Progenitor cell of endocrine pancreas (in vitro differentiated cells): Measurements from ENCODE around the gene SLC22A13. TPM values are rescaled to one million over a fixed set of nuclear protein-coding genes. Genes with fewer than 3 reads are reported as not detected.

ENCODE experiments used
- DNase-seq: peaks from one replicate; pipeline ENCODE4 v3.0.0; 2021; ENCODE audit warnings: low spot score; ENCODE audit not compliant: unreplicated experiment
- H3K27ac Mint-ChIP-seq: 2 replicates; pipeline ENCODE4 v1.8.0; 2021; ENCODE audit warnings: mild to moderate bottlenecking, moderate library complexity, mixed read lengths
- H3K27me3 Mint-ChIP-seq: 2 replicates; pipeline ENCODE4 v1.8.0; 2021; ENCODE audit warnings: mixed read lengths
- H3K36me3 Mint-ChIP-seq: 2 replicates; pipeline ENCODE4 v1.8.0; 2022; ENCODE audit warnings: mixed read lengths; ENCODE audit not compliant: insufficient read depth
- H3K4me1 Mint-ChIP-seq: 2 replicates; pipeline ENCODE4 v1.8.0; 2021; ENCODE audit warnings: low read depth, mixed read lengths
- H3K4me3 Mint-ChIP-seq: 2 replicates; pipeline ENCODE4 v1.8.0; 2021; ENCODE audit warnings: low read depth, mild to moderate bottlenecking, moderate library complexity, mixed read lengths
- H3K9me3 Mint-ChIP-seq: 2 replicates; pipeline ENCODE4 v1.8.0; 2021; ENCODE audit warnings: low read depth, mixed read lengths
- total RNA-seq: library from RNA; stranded (reverse); gene quantifications from 2 replicates; pipeline ENCODE4 v1.2.1, GENCODE V29; 2021
- TF ChIP-seq, protein P1 (sequence below): fragments of 200-600 bp; sonication (generic); IDR thresholded peaks from one replicate; pipeline ENCODE4 v1.5.0; 2021; ENCODE audit warnings: antibody characterized with exemption, mild to moderate bottlenecking; ENCODE audit not compliant: unreplicated experiment

The SLC22A13 gene
- total RNA-seq, 1 donor from 2014 or later = 0.67 TPM

DNA sequence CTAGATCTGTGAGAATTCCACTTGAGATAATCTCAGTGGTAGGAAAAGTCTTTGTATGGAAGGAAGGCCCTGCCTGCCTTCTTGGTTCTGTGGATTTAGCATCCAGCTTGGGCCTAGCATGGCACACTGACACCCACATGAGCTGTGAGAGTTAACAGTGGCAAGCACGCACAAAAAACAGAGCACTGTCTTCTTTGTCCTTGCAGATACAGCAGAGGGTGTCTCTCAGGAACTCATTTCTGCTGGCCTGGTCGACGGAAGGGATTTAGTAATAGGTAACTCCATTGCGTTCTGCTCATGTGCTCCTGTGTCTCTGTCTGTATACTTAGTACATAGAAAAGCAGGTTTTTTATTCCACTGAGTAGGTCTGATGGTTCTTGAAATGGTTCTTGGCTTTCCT, 14.4 kb upstream of the SLC22A13 start:
- H3K4me3 Mint-ChIP-seq = no peak overlapping the region
- H3K9me3 Mint-ChIP-seq = no peaks in the 10 kb centered on the region
- H3K4me1 Mint-ChIP-seq = no peaks in the 10 kb centered on the region
- H3K27me3 Mint-ChIP-seq = no peaks in the 10 kb centered on the region
- no peak for DNase-seq
- TF ChIP-seq, protein P1, sequence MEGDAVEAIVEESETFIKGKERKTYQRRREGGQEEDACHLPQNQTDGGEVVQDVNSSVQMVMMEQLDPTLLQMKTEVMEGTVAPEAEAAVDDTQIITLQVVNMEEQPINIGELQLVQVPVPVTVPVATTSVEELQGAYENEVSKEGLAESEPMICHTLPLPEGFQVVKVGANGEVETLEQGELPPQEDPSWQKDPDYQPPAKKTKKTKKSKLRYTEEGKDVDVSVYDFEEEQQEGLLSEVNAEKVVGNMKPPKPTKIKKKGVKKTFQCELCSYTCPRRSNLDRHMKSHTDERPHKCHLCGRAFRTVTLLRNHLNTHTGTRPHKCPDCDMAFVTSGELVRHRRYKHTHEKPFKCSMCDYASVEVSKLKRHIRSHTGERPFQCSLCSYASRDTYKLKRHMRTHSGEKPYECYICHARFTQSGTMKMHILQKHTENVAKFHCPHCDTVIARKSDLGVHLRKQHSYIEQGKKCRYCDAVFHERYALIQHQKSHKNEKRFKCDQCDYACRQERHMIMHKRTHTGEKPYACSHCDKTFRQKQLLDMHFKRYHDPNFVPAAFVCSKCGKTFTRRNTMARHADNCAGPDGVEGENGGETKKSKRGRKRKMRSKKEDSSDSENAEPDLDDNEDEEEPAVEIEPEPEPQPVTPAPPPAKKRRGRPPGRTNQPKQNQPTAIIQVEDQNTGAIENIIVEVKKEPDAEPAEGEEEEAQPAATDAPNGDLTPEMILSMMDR = no peak
- H3K36me3 Mint-ChIP-seq = peaks cover 33% of the 10 kb centered on the region
- no peak overlapping the region for H3K27ac Mint-ChIP-seq

GRCh38 chr3:38253704-38254103, 11.9 kb upstream of the SLC22A13 start:
- H3K4me3 Mint-ChIP-seq = no peak overlapping the region
- peaks cover 13% of the 10 kb centered on the region for H3K4me1 Mint-ChIP-seq
- H3K36me3 Mint-ChIP-seq = peaks cover 27% of the 10 kb centered on the region
- no peak for DNase-seq
- H3K9me3 Mint-ChIP-seq = no peaks in the 10 kb centered on the region
- H3K27me3 Mint-ChIP-seq = no peaks in the 10 kb centered on the region
- H3K27ac Mint-ChIP-seq = no peak overlapping the region
- TF ChIP-seq, protein P1 = no peak

- Mint-ChIP-seq H3K27ac (no peak overlapping the region), H3K4me3 (no peak overlapping the region), H3K27me3 (no peaks in the 10 kb centered on the region), H3K9me3 (no peaks in the 10 kb centered on the region), H3K36me3 (peaks cover 27% of the 10 kb centered on the region), H3K4me1 (peaks cover 13% of the 10 kb centered on the region)
- DNase-seq = no peak
- TF ChIP-seq, protein P1 = no peak
Observed at GRCh38 chr3:38254872-38255271, 10.7 kb upstream of the SLC22A13 start.

GRCh38 chr3:38255627-38256026, 10.0 kb upstream of the SLC22A13 start:
- peaks cover 28% of the 10 kb centered on the region for H3K36me3 Mint-ChIP-seq
- no peak overlapping the region for H3K4me3 Mint-ChIP-seq
- peaks cover 13% of the 10 kb centered on the region for H3K4me1 Mint-ChIP-seq
- H3K9me3 Mint-ChIP-seq = no peaks in the 10 kb centered on the region
- no peak overlapping the region for H3K27ac Mint-ChIP-seq
- no peak for DNase-seq
- TF ChIP-seq, protein P1 = no peak
- no peaks in the 10 kb centered on the region for H3K27me3 Mint-ChIP-seq

- TF ChIP-seq, protein P1 = no peak
- H3K36me3 Mint-ChIP-seq = peaks cover 23% of the 10 kb centered on the region
- no peak overlapping the region for H3K4me3 Mint-ChIP-seq
- no peak overlapping the region for H3K27ac Mint-ChIP-seq
- no peaks in the 10 kb centered on the region for H3K9me3 Mint-ChIP-seq
- DNase-seq = no peak
- H3K27me3 Mint-ChIP-seq = no peaks in the 10 kb centered on the region
- H3K4me1 Mint-ChIP-seq = peaks cover 13% of the 10 kb centered on the region
Observed at GRCh38 chr3:38257583-38257982, 8.0 kb upstream of the SLC22A13 start.
